Measurements from ENCODE around the gene FGD6. TPM values are rescaled to one million over a fixed set of nuclear protein-coding genes. Genes with fewer than 3 reads are reported as not detected.
A peak's percentile ranks its signal among the peaks of the same experiment; 100 is the strongest.

FGD6 gene
- total RNA-seq, 6 donors from 2014 or later, result 14.7 to 36.1 (median 20.2) TPM

DNA sequence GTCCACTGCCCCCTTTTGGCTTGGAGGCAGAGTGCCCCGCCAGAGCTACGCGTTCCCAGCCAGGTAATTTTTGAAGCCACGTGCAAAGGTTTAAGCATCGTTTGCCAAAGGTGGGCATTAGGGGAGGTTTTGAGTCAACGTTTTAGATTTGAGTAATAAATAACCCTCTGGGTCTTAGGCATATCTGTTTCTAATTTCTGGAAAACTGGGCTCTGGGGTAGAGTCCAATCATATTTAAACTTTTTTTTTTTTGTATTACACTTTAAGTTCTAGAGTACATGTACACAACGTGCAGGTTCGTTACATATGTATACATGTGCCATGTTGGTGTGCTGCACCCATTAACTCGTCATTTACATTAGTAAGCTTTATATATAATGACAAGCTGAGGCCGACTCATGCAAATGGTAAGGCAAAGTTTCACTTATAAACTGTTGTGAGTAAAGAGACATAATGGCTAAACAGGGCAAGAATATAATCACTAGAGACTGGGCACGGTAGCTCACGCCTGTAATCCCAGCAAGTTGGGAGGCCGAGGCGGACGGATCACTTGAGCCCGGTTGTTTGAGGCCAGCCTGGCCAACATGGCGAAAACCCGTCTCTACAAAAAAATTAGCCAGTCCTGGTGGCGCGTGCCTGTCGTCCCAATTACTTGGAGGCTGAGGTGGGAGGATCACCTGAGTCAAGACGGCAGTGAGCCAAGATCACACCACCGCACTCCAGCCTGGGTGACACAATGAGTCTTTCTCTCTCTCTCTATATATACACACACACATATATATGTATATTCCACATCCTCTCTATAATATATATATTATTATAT is 143.4 kb downstream of the FGD6 start:
- peak overlapping the region in 3 of 4 donors; percentile 79 to 99 (median 82) for H3K4me3 ChIP-seq
- H3K36me3 ChIP-seq, result peaks cover 0 to 2% (median 0%) of the 10 kb centered on the region in 4 donors
- 60 to 64% methylated on average over 23 of the region's 23 CpGs for WGBS, 2 donors
- TF ChIP-seq POLR2AphosphoS5 (IDR thresholded peaks at IDR 0.05), result no peak
- no peak for TF ChIP-seq EP300 (IDR thresholded peaks at IDR 0.05)
- no peak for TF ChIP-seq POLR2A (IDR thresholded peaks at IDR 0.05)
- TF ChIP-seq CTCF (IDR thresholded peaks at IDR 0.05), result peak in 2 of 6 experiments; percentile 81 to 89
- DNase-seq, result peak in 1 of 2 donors; percentile 34
- H3K27ac ChIP-seq, result peak overlapping the region in 3 of 4 donors; percentile 88 to 94 (median 91)
- ATAC-seq (ENCODE audit: low FRiP score in 2 of 2), result no peak
- no peaks in the 10 kb centered on the region for H3K9me3 ChIP-seq
- peaks cover 6 to 28% (median 15%) of the 10 kb centered on the region in 4 donors for H3K4me1 ChIP-seq
- no peaks in the 10 kb centered on the region for H3K27me3 ChIP-seq

GRCh38 chr12:95072900-95073697 is 144.2 kb downstream of the FGD6 start, which contains the start of gene NR2C1:
Gene NR2C1 (minus strand): TSS chr12:95073618. CDS start chr12:95067384, 6,234 bp downstream.
- peak; percentile 97 to 98 for ATAC-seq (ENCODE audit: low FRiP score in 2 of 2)
- Histone ChIP-seq H3K36me3 (peaks cover 0 to 2% (median 0%) of the 10 kb centered on the region in 4 donors), H3K27me3 (no peaks in the 10 kb centered on the region), H3K27ac (peak within 1 kb of the TSS; percentile 88 to 96 (median 92)), H3K9me3 (no peaks in the 10 kb centered on the region), H3K4me1 (peaks cover 6 to 28% (median 15%) of the 10 kb centered on the region in 4 donors), H3K4me3 (peak within 1 kb of the TSS; percentile 79 to 100 (median 90))
- peak in 2 of 4 donors; percentile 37 to 66 for TF ChIP-seq POLR2A (IDR thresholded peaks at IDR 0.05)
- peak in 1 of 2 donors; percentile 83 for TF ChIP-seq POLR2AphosphoS5 (IDR thresholded peaks at IDR 0.05)
- TF ChIP-seq CTCF (IDR thresholded peaks at IDR 0.05), result peak in 4 of 6 experiments; percentile 70 to 95 (median 88)
- no peak for TF ChIP-seq EP300 (IDR thresholded peaks at IDR 0.05)
- WGBS, 2 donors, result 0% methylated on average over 34 to 58 of the region's 99 CpGs
- peak; percentile 93 to 94 for DNase-seq

DNA sequence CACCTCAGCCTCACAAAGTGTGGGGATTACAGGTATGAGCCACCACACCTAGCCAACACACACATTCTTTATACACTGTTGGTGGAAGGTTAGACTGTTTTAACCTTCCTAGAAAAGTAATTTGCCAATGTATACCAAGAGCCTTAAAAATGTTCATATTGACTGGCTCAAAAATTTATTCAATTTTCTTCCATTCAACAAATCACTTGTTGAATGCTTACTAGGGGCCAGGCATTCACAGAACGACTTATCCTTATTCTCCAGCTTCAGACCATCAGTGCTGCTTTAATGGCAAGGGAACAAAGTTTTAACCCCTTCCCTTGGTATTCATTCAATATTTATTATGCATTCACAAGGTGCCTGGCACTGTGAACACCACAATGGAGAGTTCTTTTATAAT is 146.9 kb downstream of the FGD6 start:
- peaks cover 6 to 28% (median 15%) of the 10 kb centered on the region in 4 donors for H3K4me1 ChIP-seq

More for the DNA sequence above, 146.9 kb downstream of the FGD6 start:
- WGBS, 2 donors, result 87 to 91% methylated on average over 1 of the region's 1 CpG
- H3K27ac ChIP-seq, result no peak overlapping the region
- peaks cover 0 to 19% (median 5%) of the 10 kb centered on the region in 4 donors for H3K36me3 ChIP-seq
- no peak for DNase-seq
- no peaks in the 10 kb centered on the region for H3K27me3 ChIP-seq
- no peak for ATAC-seq (ENCODE audit: low FRiP score in 2 of 2)
- no peaks in the 10 kb centered on the region for H3K9me3 ChIP-seq
- TF ChIP-seq POLR2A (IDR thresholded peaks at IDR 0.05) (no peak), CTCF (IDR thresholded peaks at IDR 0.05) (no peak), EP300 (IDR thresholded peaks at IDR 0.05) (no peak), POLR2AphosphoS5 (IDR thresholded peaks at IDR 0.05) (no peak)
- no peak overlapping the region for H3K4me3 ChIP-seq

Data from upper lobe of left lung (tissue), 6 donors.